AML-193 (cell line): ENCODE results near the gene GLRX5.
"Not testable (repeated sequence)": the region's sequence is repeated elsewhere in the genome, so short reads cannot be mapped to it uniquely, and the experiment has no call there.

Source experiments
- DNase-seq, 2 experiments: peaks; one replicate each; lab custom pipeline; 2025; lab: John Stamatoyannopoulos, UW

Gene GLRX5

DNA sequence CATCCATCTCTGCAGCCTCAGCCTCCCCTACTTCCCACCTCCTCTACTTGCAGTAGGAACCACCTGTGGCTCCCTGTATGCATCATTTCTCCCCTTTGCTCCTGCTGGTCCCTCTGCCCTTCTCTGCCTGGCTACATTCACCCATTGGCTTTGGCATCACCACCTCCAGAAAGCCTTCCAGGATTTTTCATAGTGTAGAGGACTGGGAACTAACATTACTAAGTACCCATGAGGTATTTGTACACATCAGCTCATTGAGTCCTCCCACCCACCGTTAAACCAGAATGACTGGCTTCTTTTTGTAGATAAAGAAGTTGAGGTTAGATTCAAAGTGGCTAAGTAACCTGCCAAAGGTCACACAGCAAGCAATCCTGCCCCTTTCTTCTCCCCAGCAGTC lies 35.5 kb upstream of the GLRX5 start:
- DNase-seq, result no peak

- DNase-seq, result no peak
These were observed 34.6 kb upstream of the GLRX5 start for GRCh38 chr14:95500201-95500681.

- no peak for DNase-seq
These were observed 34.0 kb upstream of the GLRX5 start for GRCh38 chr14:95500772-95501401.

DNA sequence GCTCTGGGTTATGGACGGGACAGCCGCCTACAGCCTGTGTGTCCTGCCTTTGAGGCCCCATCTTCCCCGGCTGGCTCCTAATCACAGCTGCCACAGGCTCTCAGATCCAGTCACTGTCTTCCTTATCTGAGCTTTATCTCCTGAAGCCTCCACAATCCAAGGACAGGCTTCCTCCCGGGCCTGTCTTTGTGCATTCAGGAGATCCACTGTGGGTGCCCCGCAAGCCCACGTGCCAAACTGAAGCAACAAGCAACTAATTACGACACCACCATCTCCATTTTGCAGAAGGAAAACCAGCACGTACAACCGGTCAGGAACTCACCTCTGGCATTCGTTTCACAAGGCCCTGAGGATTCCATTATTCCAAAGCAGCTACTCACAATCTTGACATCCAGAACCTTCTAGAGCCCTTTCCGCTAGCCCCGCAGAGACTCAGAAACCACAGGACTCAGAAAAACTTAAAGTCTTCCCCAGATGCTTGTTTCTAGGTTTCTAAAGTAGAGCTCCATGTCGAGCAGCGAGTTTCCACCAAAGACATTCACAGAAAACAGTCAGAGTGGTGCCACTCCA lies 32.4 kb upstream of the GLRX5 start:
- no peak for DNase-seq

DNA sequence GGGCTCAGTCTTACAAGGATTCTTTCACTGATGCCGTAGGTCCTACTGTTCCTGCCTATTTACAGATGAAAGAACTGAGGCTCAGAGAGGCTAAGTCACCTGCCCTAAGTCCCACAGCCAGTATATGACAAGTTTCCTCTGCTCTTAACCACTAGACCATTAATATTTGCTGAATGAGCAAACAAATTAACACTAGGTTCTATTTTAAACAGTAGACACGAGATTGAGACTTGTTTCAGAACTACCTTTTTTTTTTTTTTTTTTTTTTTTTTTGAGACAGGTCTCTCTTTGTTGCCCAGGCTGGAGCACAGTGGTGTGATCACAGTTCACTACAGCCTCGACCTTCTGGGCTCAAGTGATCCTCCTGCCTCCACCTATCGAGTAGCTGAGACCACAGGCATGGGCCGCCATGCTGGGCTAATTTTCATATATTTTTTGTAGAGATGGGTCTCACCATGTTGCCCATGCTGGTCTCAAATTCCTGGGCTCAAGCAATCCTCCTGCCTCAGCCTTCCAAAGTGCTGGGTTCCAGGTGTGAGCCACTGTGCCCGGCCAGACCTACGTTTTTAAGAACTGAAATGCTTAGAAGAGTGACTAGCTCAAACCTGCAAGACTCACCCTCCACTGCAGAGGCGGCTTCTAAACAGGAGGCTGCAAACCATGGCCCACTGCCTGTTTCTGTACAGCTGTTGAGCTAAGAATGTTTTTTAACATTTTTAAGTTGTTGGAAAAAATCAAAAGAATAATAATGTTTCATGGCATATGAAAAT lies 31.3 kb upstream of the GLRX5 start:
- DNase-seq, result no peak

DNA sequence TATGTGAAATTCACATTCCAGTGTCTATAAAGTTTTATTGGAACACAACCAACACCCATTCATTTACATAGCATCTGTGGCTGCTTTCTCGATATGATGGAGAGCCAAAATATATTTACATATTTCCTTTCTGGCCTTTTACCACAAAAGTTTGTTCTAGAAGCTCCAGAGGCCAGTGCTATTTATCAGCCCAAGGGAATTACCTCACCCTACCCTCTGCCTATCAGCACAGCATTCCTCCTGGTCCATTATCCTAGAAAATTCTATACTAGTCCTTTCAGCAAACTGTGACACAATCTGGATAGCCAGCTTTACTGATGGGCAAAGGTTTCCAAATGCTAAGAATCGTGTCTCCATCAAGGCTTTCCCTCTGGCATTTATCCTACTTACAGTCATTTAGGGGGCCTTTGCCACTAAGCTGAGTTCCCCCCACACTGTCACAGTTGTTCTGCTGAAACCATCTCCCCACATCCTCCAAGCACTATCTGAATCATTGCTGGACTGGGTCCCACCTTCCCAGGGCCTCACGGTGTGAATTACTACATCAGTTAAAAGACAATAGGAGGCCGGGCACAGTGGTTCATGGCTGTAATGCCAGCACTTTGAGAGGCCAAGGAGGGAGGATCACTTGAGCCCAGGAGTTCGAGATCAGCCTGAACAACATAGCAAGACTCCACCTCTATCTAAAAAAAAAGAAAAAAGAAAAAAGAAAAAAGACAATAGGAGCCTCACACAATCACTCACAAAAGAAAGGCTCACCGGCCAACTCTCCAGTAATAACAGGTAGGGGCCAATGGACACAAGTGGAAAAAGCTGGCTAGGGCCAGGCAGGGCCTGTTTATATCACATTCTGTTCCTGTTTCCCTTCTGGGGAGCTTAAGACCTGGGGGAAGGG lies 30.5 kb upstream of the GLRX5 start:
- no peak for DNase-seq

GRCh38 chr14:95505030-95505589 lies 29.7 kb upstream of the GLRX5 start:
- DNase-seq, result no peak

GRCh38 chr14:95507174-95507573 lies 27.7 kb upstream of the GLRX5 start:
- peak; percentile 91 to 94 for DNase-seq

DNA sequence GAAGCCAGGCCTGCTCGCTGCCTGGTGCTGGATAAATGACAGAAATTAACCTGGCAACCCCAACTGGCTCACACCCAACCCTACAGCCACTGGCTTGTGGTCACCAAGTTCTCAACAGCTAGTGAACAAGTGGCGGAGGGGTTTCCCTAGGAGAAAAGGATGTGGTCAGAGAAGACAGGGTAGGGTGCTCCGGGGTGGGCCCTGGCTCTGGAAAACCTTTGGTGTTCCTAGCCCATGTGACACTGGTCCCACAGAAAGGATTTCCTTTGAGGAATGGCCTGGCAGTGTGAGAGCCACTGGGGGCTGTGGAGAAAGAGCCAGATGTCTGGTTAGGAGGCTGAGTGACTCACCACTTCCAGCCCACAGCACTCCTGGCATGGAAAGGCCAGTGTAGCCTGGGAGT lies 27.1 kb upstream of the GLRX5 start:
- peak; percentile 21 to 52 for DNase-seq

- DNase-seq, result no peak
These were observed 26.5 kb upstream of the GLRX5 start for GRCh38 chr14:95508377-95508776.

DNA sequence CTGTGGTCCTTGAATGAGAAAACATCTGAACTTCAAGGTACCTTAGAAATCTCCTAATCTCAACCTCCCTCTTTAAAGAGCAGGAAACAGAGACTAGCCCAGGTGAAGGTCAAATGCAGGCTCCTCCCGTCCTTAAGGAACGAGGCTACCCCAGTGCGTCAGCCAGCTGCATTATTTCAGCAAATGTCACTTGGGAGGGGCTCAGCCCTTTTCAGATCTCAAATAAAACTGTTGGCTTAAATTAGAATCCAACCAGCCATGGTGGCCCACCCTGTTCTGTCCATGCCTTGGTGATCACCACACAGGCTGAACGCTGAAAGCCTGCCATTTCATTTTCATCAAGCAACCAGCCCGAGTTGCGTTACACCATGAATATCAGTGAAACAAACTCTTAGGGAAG lies 25.4 kb upstream of the GLRX5 start:
- no peak for DNase-seq

- DNase-seq, result not testable (repeated sequence)
These were observed 24.5 kb upstream of the GLRX5 start for GRCh38 chr14:95510344-95510743.

DNA sequence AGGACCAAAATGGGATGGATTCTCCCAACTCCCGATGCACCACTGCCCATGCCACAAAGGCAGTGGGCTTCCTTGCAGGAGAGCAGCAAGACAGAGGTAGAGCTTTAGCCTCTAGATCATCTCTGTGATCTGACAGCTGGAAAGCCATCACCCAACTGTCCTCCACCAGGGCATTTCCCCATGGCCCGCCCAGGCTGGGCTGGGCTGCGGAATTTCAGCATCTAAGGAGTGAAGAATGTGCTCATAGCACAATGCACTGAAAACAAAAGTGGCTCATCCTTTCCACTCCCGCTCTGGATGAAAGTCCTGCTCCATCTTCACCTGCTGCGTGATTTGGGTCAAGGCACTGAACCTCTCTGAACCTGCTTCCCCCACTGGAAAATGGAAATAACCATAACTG lies 24.0 kb upstream of the GLRX5 start:
- DNase-seq, result no peak

DNA sequence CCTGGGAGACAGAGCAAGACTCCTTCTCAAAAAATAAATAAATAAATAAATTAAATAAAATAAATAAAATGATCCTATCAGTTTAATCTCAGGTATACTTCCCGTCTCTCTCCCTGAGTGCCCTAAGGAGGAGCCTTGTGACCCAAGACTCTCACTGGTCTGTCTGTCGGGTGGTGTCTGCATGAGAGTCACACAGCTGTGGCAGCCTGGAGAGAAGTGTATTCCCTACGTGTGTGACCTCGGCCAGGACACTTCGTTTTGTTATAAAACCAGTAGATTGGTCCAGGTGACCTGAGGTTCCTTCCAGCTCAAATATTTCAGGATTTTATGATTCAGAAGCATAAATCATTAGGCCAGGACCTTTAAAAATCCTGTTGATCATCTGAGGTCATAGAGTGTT lies 23.2 kb upstream of the GLRX5 start:
- no peak for DNase-seq

DNA sequence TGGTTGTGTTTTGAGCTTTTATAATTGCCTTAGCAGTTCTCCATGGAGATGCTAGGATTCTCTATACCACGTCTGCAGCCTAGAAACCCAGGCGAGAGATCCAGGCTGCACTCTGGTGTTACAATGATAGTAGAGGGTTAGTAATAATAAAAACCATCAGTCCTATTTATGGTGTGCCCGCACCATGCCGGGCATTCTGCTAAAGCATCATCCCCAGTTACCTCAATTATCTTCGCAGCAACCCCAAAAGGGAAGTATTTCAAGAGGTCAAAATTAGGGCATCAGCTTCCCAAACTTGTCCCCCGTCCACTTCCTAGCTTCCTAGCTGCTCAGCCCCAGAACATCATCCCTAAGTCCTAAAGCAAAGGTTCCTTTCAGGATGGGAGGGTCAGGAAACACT lies 21.6 kb upstream of the GLRX5 start:
- DNase-seq, result no peak

GRCh38 chr14:95514131-95515079 lies 20.4 kb upstream of the GLRX5 start:
- DNase-seq, result no peak

- DNase-seq, result peak; percentile 58 to 61
These were observed 19.8 kb upstream of the GLRX5 start for GRCh38 chr14:95515080-95515489.

DNA sequence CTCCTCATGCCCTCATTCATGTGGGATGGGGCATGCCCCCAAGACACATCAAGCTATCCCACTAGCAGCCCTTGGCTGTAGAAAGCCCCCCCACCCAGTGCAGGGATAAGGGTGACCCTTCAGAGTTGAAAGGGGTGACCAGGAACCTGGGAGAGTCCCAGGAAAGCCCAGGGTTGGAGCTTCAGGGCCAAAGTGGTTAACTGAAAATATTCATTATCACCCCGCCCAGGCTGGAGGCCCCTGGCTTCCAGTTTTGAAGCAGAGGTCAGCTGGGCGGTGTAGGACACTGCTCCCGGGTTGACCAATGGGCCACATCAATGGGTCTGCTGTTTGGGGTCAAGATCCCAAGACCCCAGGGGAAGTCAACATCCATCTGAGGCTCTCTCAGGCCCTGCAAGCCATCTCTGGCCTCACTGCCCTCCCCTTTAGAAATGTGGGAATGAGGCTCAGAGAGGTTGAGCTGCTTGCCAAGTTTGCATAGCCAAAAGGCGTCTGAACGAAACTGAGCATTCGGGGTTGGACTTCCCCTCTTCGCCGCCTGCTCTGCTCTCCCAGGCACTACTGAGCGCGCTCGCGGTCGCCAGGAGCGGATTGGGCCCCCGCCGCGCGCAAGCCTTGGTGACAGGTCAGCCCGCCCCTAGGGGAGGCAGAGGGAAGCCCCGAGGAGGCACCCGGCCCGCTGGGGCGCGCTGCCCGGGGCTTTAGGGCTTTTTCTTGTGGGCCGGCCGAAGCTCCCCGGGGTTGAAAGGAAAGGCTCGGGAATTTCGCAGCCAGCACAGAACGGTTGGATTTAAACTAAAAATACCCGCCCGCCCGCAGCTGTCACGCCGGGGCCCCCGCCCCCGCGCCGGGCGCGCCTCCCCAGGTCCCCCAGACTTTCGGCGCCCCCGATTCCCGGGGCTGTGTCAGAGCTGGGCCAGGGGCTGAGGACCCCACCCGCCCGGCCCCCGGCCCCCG lies 19.0 kb upstream of the GLRX5 start:
- DNase-seq, result peak; percentile 59 to 67

- DNase-seq, result no peak
These were observed 18.2 kb upstream of the GLRX5 start, which contains the start of gene SYNE3 for GRCh38 chr14:95516554-95517181. Gene SYNE3, minus strand, starts transcription at chr14:95516650. Its CDS starts 40,829 bp downstream, at chr14:95475821.
